Mesenteric fat pad (tissue), 1 donor: Measurements from ENCODE around the gene D2HGDH. TPM values are rescaled to one million over a fixed set of nuclear protein-coding genes. Genes with fewer than 3 reads are reported as not detected.
"Not testable (repeated sequence)": the region's sequence is repeated elsewhere in the genome, so short reads cannot be mapped to it uniquely, and the experiment has no call there.

Experiments
- DNase-seq: peaks from one replicate; pipeline ENCODE4 v3.0.0-alpha.2; 2020; ENCODE audit warnings: low spot score
- total RNA-seq: library from RNA; stranded (reverse); fragmentation: NEBNext Ultra II Directional; extraction: Animal tissue kit (Norgen Biotek cat#: 25700); gene quantifications from one replicate; pipeline ENCODE4 v1.2.1, GENCODE V29; 2021
- donor health status: DM: yes; HTN: yes; CAD: no.

Gene D2HGDH
- total RNA-seq, 1 donor from 2014 or later = 27.0 TPM

DNA sequence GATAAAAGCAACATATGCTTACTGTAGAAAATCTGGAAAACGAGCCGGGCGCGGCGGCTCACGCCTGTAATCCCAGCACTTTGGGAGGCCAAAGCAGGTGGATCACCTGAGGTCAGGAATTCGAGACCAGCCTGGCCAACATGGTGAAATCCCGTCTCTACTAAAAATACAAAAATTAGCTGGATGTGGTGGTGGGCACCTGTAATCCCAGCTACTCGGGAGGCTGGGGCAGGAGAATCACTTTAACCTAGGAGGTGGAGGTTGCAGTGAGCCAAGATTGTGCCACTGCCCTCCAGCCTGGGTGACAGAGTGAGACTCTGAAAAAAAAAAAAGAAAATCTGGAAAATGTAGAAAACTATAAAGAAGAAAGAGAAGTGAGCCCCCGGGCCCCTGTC lies 83.4 kb downstream of the D2HGDH start:
- DNase-seq = not testable (repeated sequence)

Other genes with a start within 250 kb of the D2HGDH start
- gene STK25, start 226.0 kb upstream of the D2HGDH start, total RNA-seq = 95.5 TPM
- 115 TPM for gene BOK, start 175.9 kb upstream of the D2HGDH start, total RNA-seq
- gene THAP4, start 97.5 kb upstream of the D2HGDH start, total RNA-seq = 48.7 TPM
- 50.4 TPM for gene ATG4B, start 96.9 kb upstream of the D2HGDH start, total RNA-seq
- 22.1 TPM for gene DTYMK, start 47.8 kb upstream of the D2HGDH start, total RNA-seq
- gene ING5, start 32.6 kb upstream of the D2HGDH start, total RNA-seq = 29.1 TPM
- not detected for gene GAL3ST2, start 42.2 kb downstream of the D2HGDH start, total RNA-seq
- 1.1 TPM for gene NEU4, start 74.6 kb downstream of the D2HGDH start, total RNA-seq
- gene PDCD1, start 124.3 kb downstream of the D2HGDH start, total RNA-seq = 0.42 TPM
- gene RTP5, start 135.1 kb downstream of the D2HGDH start, total RNA-seq = not detected